HepG2 (cell line): ENCODE data around the gene WSB1. TPM values are rescaled to one million over a fixed set of nuclear protein-coding genes. Genes with fewer than 3 reads are reported as not detected.

Source experiments
- DZIP1 ChIP-seq: sonication (generic); formaldehyde crosslinking; IDR thresholded peaks from 2 replicates; pipeline ENCODE4 v1.5.0; 2020; ENCODE audit warnings: mild to moderate bottlenecking, missing genetic modification reagents
- KLF11 ChIP-seq: IDR thresholded peaks from 2 replicates; pipeline ENCODE4 v1.6.1; 2016; ENCODE audit warnings: missing compliant biosample characterization
- KLF15 ChIP-seq: sonication (generic); formaldehyde crosslinking; IDR thresholded peaks from 2 replicates; pipeline ENCODE4 v1.8.1; 2023; ENCODE audit warnings: borderline replicate concordance, mild to moderate bottlenecking, inconsistent platforms, missing genetic modification reagents, mixed read lengths
- LCORL ChIP-seq, 2 experiments: fragments of 450-650 bp in 1 of 2; sonication (generic) in 1 of 2; formaldehyde crosslinking in 1 of 2; IDR thresholded peaks; 2 replicates each; pipeline versions ENCODE4 v1.5.0 to v1.6.1; 2017 to 2020; ENCODE audit warnings: antibody characterized with exemption in 1 of 2, missing genetic modification reagents in 1 of 2
- MED13 ChIP-seq: sonication (generic); formaldehyde crosslinking; IDR thresholded peaks from 2 replicates; pipeline ENCODE4 v1.5.0; 2020; ENCODE audit warnings: missing genetic modification reagents
- MNT ChIP-seq: fragments of 450-650 bp; IDR thresholded peaks from 2 replicates; pipeline ENCODE4 v1.6.1; 2016
- NFIC ChIP-seq: IDR thresholded peaks from 2 replicates; pipeline ENCODE4 v1.6.1; 2012; ENCODE audit warnings: mild to moderate bottlenecking, low read length, inconsistent platforms
- PATZ1 ChIP-seq: sonication (generic); formaldehyde crosslinking; IDR thresholded peaks from 2 replicates; pipeline ENCODE4 v1.4.0; 2020; ENCODE audit warnings: missing genetic modification reagents
- RCOR2 ChIP-seq: IDR thresholded peaks from 2 replicates; pipeline ENCODE4 v1.6.1; 2016; ENCODE audit warnings: missing biosample characterization, missing genetic modification reagents
- TEAD2 ChIP-seq: sonication (generic); formaldehyde crosslinking; IDR thresholded peaks from 2 replicates; pipeline ENCODE4 v1.9.0; 2021; ENCODE audit warnings: missing genetic modification reagents
- ZBTB1 ChIP-seq: sonication (generic); formaldehyde crosslinking; IDR thresholded peaks from 2 replicates; pipeline ENCODE4 v1.4.0; 2020; ENCODE audit warnings: missing genetic modification reagents, borderline replicate concordance
- ZBTB10 ChIP-seq: sonication (generic); formaldehyde crosslinking; IDR thresholded peaks from 2 replicates; pipeline ENCODE4 v1.4.0; 2020; ENCODE audit warnings: missing genetic modification reagents, borderline replicate concordance
- ZMYM2 ChIP-seq: sonication (generic); formaldehyde crosslinking; IDR thresholded peaks from 2 replicates; pipeline ENCODE4 v1.8.0; 2022; ENCODE audit warnings: mild to moderate bottlenecking, missing genetic modification reagents
- ZNF354B ChIP-seq: sonication (generic); formaldehyde crosslinking; IDR thresholded peaks from 2 replicates; pipeline ENCODE4 v1.8.0; 2022; ENCODE audit warnings: mild to moderate bottlenecking, missing genetic modification reagents
- ZNF569 ChIP-seq: sonication (generic); formaldehyde crosslinking; IDR thresholded peaks from 2 replicates; pipeline ENCODE4 v1.5.0; 2020; ENCODE audit warnings: mild to moderate bottlenecking, missing genetic modification reagents, moderate library complexity, borderline replicate concordance
- ZNF614 ChIP-seq: IDR thresholded peaks from 2 replicates; pipeline ENCODE4 v1.6.1; 2018; ENCODE audit warnings: missing biosample characterization, missing genetic modification reagents, inconsistent platforms, borderline replicate concordance
- ZNF674 ChIP-seq: sonication (generic); formaldehyde crosslinking; IDR thresholded peaks from 2 replicates; pipeline ENCODE4 v1.5.0; 2020; ENCODE audit warnings: low read depth, mild to moderate bottlenecking, missing genetic modification reagents
- ZSCAN20 ChIP-seq: sonication (generic); formaldehyde crosslinking; IDR thresholded peaks from 2 replicates; pipeline ENCODE4 v1.4.0; 2020; ENCODE audit warnings: missing genetic modification reagents, mild to moderate bottlenecking, borderline replicate concordance
- ZSCAN25 ChIP-seq: sonication (generic); formaldehyde crosslinking; IDR thresholded peaks from 2 replicates; pipeline ENCODE4 v1.8.0; 2022; ENCODE audit warnings: mild to moderate bottlenecking, missing genetic modification reagents
- polyA plus RNA-seq, 8 experiments: library from polyadenylated mRNA; depleted of rRNA in 3 of 8; stranded (reverse) in 7 of 8; unstranded in 1 of 8; fragments of >200 nt; fragmentation: Illumina TruSeq in 4 of 8; extraction: Trizol in 4 of 8; gene quantifications; 2 replicates each; pipeline versions ENCODE4 v1.2.1 to v1.2.3, GENCODE V29; 2011 to 2016; ENCODE audit warnings: low read depth in 4 of 8, missing spikeins in 1 of 8, mixed read lengths in 1 of 8; ENCODE audit not compliant: insufficient read depth in 1 of 8
- total RNA-seq, 5 experiments: library from RNA; depleted of rRNA; stranded (reverse); fragments of >200 nt; fragmentation: Illumina TruSeq; extraction: Trizol; gene quantifications; 2 replicates each; pipeline ENCODE4 v1.2.3, GENCODE V29; 2016; ENCODE audit warnings: low read depth in 1 of 5

Gene WSB1
- total and polyA plus RNA-seq, 2 of the 13 experiments (the other 11 are each of a cell fraction or from before 2014, with no cell fraction given) = 81.3 to 294 TPM

- TF ChIP-seq DZIP1 = peak; percentile 51; the same call in 1 of the 2 replicates
- no peak for TF ChIP-seq MNT
- TF ChIP-seq ZBTB10 (CRISPR knock-in tag) = no peak; the same call in 1 of the 2 replicates
- no peak for TF ChIP-seq ZNF569
- no peak for TF ChIP-seq KLF11
- TF ChIP-seq RCOR2 (CRISPR knock-in tag) = 0 out of 2 replicates have a peak, but pooled peaks have one; percentile 57
- TF ChIP-seq ZBTB1 = no peak
- peak; percentile 59; the same call in 1 of the 2 replicates for TF ChIP-seq ZSCAN25 (CRISPR knock-in tag)
- TF ChIP-seq TEAD2 = no peak
- TF ChIP-seq LCORL (IDR thresholded peaks at IDR 0.05) = no peak
- peak; percentile 84 for TF ChIP-seq LCORL (CRISPR knock-in tag; IDR thresholded peaks at IDR 0.05)
- peak; percentile 86; the same call in 1 of the 2 replicates for TF ChIP-seq ZNF614 (CRISPR knock-in tag)
- TF ChIP-seq KLF15 = no peak; the same call in 1 of the 2 replicates
- 0 out of 2 replicates have a peak, but pooled peaks have one; percentile 56 for TF ChIP-seq NFIC
- no peak for TF ChIP-seq ZNF674 (CRISPR knock-in tag)
- TF ChIP-seq MED13 (CRISPR knock-in tag) = 0 out of 2 replicates have a peak, but pooled peaks have one; percentile 48
- no peak for TF ChIP-seq ZMYM2 (CRISPR knock-in tag)
- TF ChIP-seq ZNF354B (CRISPR knock-in tag) = no peak
- no peak for TF ChIP-seq ZSCAN20
- TF ChIP-seq PATZ1 (CRISPR knock-in tag) = peak; percentile 91
Measured at GRCh38 chr17:27332485-27333409, 38.8 kb downstream of the WSB1 start (continued).
